ENCODE data around the gene PSMD4.

DNA sequence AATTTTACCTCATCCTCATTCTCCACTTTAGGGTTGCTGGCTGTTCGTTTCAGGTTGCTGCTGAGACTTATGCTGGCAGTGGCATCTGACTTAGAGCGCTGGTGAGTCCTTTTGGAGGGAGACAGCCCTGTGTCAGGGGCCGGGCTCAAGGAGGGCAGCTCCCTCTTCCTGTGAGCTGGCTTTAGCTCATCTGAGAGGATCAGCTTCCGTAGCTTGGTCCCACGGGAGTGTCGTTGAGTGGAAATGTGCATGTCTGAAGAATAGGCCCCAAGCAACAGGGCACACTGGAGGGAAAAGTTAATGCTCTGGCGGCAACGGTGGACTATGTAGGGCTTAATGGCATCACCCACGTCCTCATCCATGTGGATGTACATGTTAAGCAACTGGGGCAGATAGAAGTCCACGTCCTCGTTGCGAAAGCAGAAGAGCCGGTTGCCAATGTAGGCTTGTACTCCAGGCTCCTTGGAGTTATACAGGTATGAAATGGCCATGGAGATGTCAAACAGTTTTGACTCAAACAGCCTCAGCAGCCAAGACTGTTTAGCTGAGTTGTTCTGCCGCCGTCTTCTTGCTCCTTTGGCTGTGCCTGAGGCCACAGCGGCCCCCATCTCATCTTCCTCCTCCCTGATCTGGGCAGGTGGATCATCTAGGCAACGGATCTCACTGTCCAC lies 61.2 kb downstream of the PSMD4 start:
- TF ChIP-seq SUZ12 (IDR thresholded peaks at IDR 0.05; ENCODE audit: extremely low read depth, insufficient read depth, insufficient read length) (no peak), YY1 (IDR thresholded peaks at IDR 0.05; ENCODE audit: insufficient read depth, insufficient read length) (no peak), ZNF274 (IDR thresholded peaks at IDR 0.05; ENCODE audit: low read depth, low read length) (no peak)

All from NT2/D1 (cell line).